Activated CD8-positive, alpha-beta T cell treated with anti-CD3 and anti-CD28 coated beads for 36 hours (primary cell): ENCODE data around the gene PPP1R9B. TPM values are rescaled to one million over a fixed set of nuclear protein-coding genes. Genes with fewer than 3 reads are reported as not detected.

Experiments
- ATAC-seq: fragments of 200-7000 bp; cut with Tn5 transposase; one replicate; pipeline ENCODE4 v1.10.0; 2021; ENCODE audit warnings: mild to moderate bottlenecking, moderate library complexity
- CTCF ChIA-PET: fragments of 350-600 bp; sonication (Branson Sonifier 250); formaldehyde crosslinking; loops from one replicate; lab custom pipeline; 2021; ENCODE audit warnings: antibody characterized with exemption; lab: Charles Lee
- POLR2A ChIA-PET: fragments of 350-600 bp; sonication (Branson Sonifier 250); formaldehyde crosslinking; loops from one replicate; lab custom pipeline; 2021; ENCODE audit warnings: antibody characterized with exemption; lab: Charles Lee
- DNase-seq: peaks from one replicate; pipeline ENCODE4 v3.0.0-alpha.2; 2020
- H3K27ac Mint-ChIP-seq: one replicate; pipeline ENCODE4 v1.8.0; 2021; ENCODE audit warnings: mild to moderate bottlenecking, mixed read lengths
- H3K27me3 Mint-ChIP-seq: one replicate; pipeline ENCODE4 v1.8.0; 2021; ENCODE audit warnings: mixed read lengths
- H3K36me3 Mint-ChIP-seq: one replicate; pipeline ENCODE4 v1.8.0; 2021; ENCODE audit warnings: low read depth, mixed read lengths
- H3K4me1 Mint-ChIP-seq: one replicate; pipeline ENCODE4 v1.8.0; 2021; ENCODE audit warnings: low read depth, mixed read lengths
- H3K4me3 Mint-ChIP-seq: one replicate; pipeline ENCODE4 v1.8.0; 2021; ENCODE audit warnings: mild to moderate bottlenecking, moderate library complexity, mixed read lengths
- H3K9me3 Mint-ChIP-seq: one replicate; pipeline ENCODE4 v1.8.0; 2021; ENCODE audit warnings: mixed read lengths
- CTCF ChIP-seq: fragments of 200-600 bp; IDR thresholded peaks from one replicate; pipeline ENCODE4 v1.8.0; 2022; ENCODE audit warnings: antibody characterized with exemption, mild to moderate bottlenecking
- intact Hi-C: fragments of 100-400 bp; cut with micrococcal nuclease; formaldehyde crosslinking; loops from one replicate; pipeline ENCODE4 v1.10.0; 2022
- total RNA-seq, 2 experiments: library from RNA; stranded (reverse); gene quantifications; one replicate each; pipeline ENCODE4 v1.2.3, GENCODE V29; 2021

Gene PPP1R9B
- total RNA-seq, 2 experiments from 2014 or later, result 52.4 to 56.4 TPM

- DNase-seq, result no peak
- no peak for ATAC-seq
- Mint-ChIP-seq H3K4me3 (peak overlapping the region; percentile 9), H3K36me3 (peaks cover 4% of the 10 kb centered on the region), H3K27ac (no peak overlapping the region), H3K4me1 (peaks cover 22% of the 10 kb centered on the region), H3K9me3 (no peaks in the 10 kb centered on the region), H3K27me3 (peaks cover 23% of the 10 kb centered on the region)
- TF ChIP-seq CTCF, result no peak
- POLR2A ChIA-PET, result interaction anchor here (0.6 kb wide), 1 partner anchor 12 kb away, joined by 3 read pairs; no protein-coding TSS in a partner anchor
- intact Hi-C loops, result no loop called here
- CTCF ChIA-PET, result interaction anchor here (0.6 to 4.6 kb wide), 2 partner anchors 13 kb away, joined by 3 to 24 read pairs; no protein-coding TSS in a partner anchor
These were observed 21.8 kb downstream of the PPP1R9B start for GRCh38 chr17:50128441-50129352.

- H3K9me3 Mint-ChIP-seq, result no peaks in the 10 kb centered on the region
- no peak for TF ChIP-seq CTCF
- H3K27me3 Mint-ChIP-seq, result peaks cover 23% of the 10 kb centered on the region
- ChIA-PET POLR2A (interaction anchor here (0.6 kb wide), 1 partner anchor 13 kb away, joined by 3 read pairs; no protein-coding TSS in a partner anchor), CTCF (interaction anchor here (0.6 to 4.6 kb wide), 3 partner anchors 11 to 307 kb away, joined by 3 to 24 read pairs (median 9); no protein-coding TSS in a partner anchor)
- peaks cover 22% of the 10 kb centered on the region for H3K4me1 Mint-ChIP-seq
- ATAC-seq (no peak), DNase-seq (no peak)
- no peak overlapping the region for H3K4me3 Mint-ChIP-seq
- H3K36me3 Mint-ChIP-seq, result peaks cover 4% of the 10 kb centered on the region
- intact Hi-C loops, result no loop called here
- H3K27ac Mint-ChIP-seq, result no peak overlapping the region
These were observed 22.6 kb downstream of the PPP1R9B start for GRCh38 chr17:50127697-50128361.

GRCh38 chr17:50125420-50125997, 25.0 kb downstream of the PPP1R9B start:
- Mint-ChIP-seq H3K27me3 (peaks cover 22% of the 10 kb centered on the region), H3K27ac (no peak overlapping the region), H3K4me1 (peaks cover 9% of the 10 kb centered on the region), H3K9me3 (no peaks in the 10 kb centered on the region), H3K4me3 (no peak overlapping the region), H3K36me3 (no peaks in the 10 kb centered on the region)
- ChIA-PET CTCF (interaction anchor here (1.1 to 4.6 kb wide), 4 partner anchors 9 to 38 kb away, joined by 5 to 24 read pairs (median 10); no protein-coding TSS in a partner anchor), POLR2A (interaction anchor here (1.5 kb wide), 1 partner anchor 9 kb away, joined by 3 read pairs; no protein-coding TSS in a partner anchor)
- intact Hi-C loops, result no loop called here
- no peak for DNase-seq
- no peak for ATAC-seq
- no peak for TF ChIP-seq CTCF

- TF ChIP-seq CTCF, result no peak
- Mint-ChIP-seq H3K27ac (no peak overlapping the region), H3K4me1 (peaks cover 4% of the 10 kb centered on the region), H3K36me3 (no peaks in the 10 kb centered on the region), H3K9me3 (no peaks in the 10 kb centered on the region), H3K27me3 (peaks cover 21% of the 10 kb centered on the region), H3K4me3 (no peak overlapping the region)
- ATAC-seq (no peak), DNase-seq (no peak)
- ChIA-PET POLR2A (interaction anchor here (1.0 to 2.0 kb wide), 2 partner anchors 16 to 38 kb away, joined by 3 to 5 read pairs; no protein-coding TSS in a partner anchor), CTCF (interaction anchor here (1.2 to 1.4 kb wide), 4 partner anchors 9 to 36 kb away, joined by 4 to 6 read pairs (median 5); no protein-coding TSS in a partner anchor)
- intact Hi-C loops, result no loop called here
These were observed 26.7 kb downstream of the PPP1R9B start for GRCh38 chr17:50123649-50124349.
